IMR-90 (cell line): Measurements from ENCODE around the gene CAMTA1. TPM values are rescaled to one million over a fixed set of nuclear protein-coding genes. Genes with fewer than 3 reads are reported as not detected.

Experiments
- ATAC-seq: fragments of 200-7000 bp; cut with Tn5 transposase; 2 replicates; pipeline ENCODE4 v1.9.1; 2020; ENCODE audit warnings: low read depth, mild to moderate bottlenecking, moderate library complexity
- BruUV-seq: library from RNA; stranded (reverse); fragments of 400-500 nt; replicated peaks from 2 replicates; lab custom pipeline; 2021; lab: Mats Ljungman, UMichigan
- CTCF ChIA-PET: fragments of 300-600 bp; formaldehyde crosslinking; extraction: SDS; loops from one replicate; lab custom pipeline; 2021; ENCODE audit warnings: antibody characterized with exemption; lab: Yijun Ruan, JAX
- POLR2A ChIA-PET: fragments of 300-600 bp; sonication (Branson Sonifier 250); formaldehyde crosslinking; loops from one replicate; lab custom pipeline; 2022; ENCODE audit warnings: antibody characterized with exemption; ENCODE audit not compliant: unreplicated experiment; lab: Charles Lee
- DNase-seq: peaks from one replicate; pipeline ENCODE4 v3.0.0; 2013
- H2AFZ ChIP-seq: replicated peaks from 2 replicates; pipeline ENCODE3; 2013; ENCODE audit warnings: low read length, mild to moderate bottlenecking; ENCODE audit not compliant: poor library complexity
- H2AK5ac ChIP-seq: 2 replicates; pipeline ENCODE4 v1.6.1; 2013; ENCODE audit warnings: low read depth, low read length, inconsistent platforms
- H2AK9ac ChIP-seq: replicated peaks from 2 replicates; pipeline ENCODE3; 2013; ENCODE audit warnings: mild to moderate bottlenecking, low read depth, low read length, moderate library complexity; ENCODE audit not compliant: poor library complexity
- H2BK120ac ChIP-seq: 2 replicates; pipeline ENCODE4 v1.6.1; 2013; ENCODE audit warnings: low read depth, low read length, inconsistent platforms
- H2BK15ac ChIP-seq: 3 replicates; pipeline ENCODE4 v1.6.1; 2013; ENCODE audit warnings: low read depth, low read length, inconsistent platforms
- H2BK20ac ChIP-seq: 2 replicates; pipeline ENCODE4 v1.6.1; 2013; ENCODE audit warnings: low read depth, mild to moderate bottlenecking, inconsistent platforms, low read length, moderate library complexity
- H2BK5ac ChIP-seq: 2 replicates; pipeline ENCODE4 v1.6.1; 2013; ENCODE audit warnings: mild to moderate bottlenecking, low read depth, low read length, inconsistent platforms; ENCODE audit not compliant: poor library complexity, severe bottlenecking
- H3K14ac ChIP-seq: replicated peaks from 2 replicates; pipeline ENCODE4 v1.6.1; 2013; ENCODE audit warnings: low read depth, low read length, inconsistent platforms
- H3K18ac ChIP-seq: 2 replicates; pipeline ENCODE4 v1.6.1; 2013; ENCODE audit warnings: low read depth, low read length, control low read depth
- H3K23ac ChIP-seq: 2 replicates; pipeline ENCODE4 v1.6.1; 2013; ENCODE audit warnings: low read depth, low read length, inconsistent platforms
- H3K27ac ChIP-seq: 2 replicates; pipeline ENCODE4 v1.5.1; 2013; ENCODE audit warnings: mild to moderate bottlenecking, control low read depth, low read length; ENCODE audit not compliant: insufficient read depth
- H3K27me3 ChIP-seq: 2 replicates; pipeline ENCODE4 v1.6.1; 2013; ENCODE audit warnings: low read length; ENCODE audit not compliant: control insufficient read depth, insufficient read depth
- H3K36me3 ChIP-seq: 2 replicates; pipeline ENCODE4 v1.6.1; 2013; ENCODE audit warnings: low read length, mixed read lengths; ENCODE audit not compliant: control insufficient read depth, insufficient read depth
- H3K4ac ChIP-seq: 2 replicates; pipeline ENCODE4 v1.6.1; 2013; ENCODE audit warnings: low read depth, low read length, inconsistent platforms
- H3K4me1 ChIP-seq: 2 replicates; pipeline ENCODE4 v1.6.1; 2013; ENCODE audit warnings: low read length, mixed read lengths; ENCODE audit not compliant: control insufficient read depth, insufficient read depth
- H3K4me2 ChIP-seq: 2 replicates; pipeline ENCODE4 v1.6.1; 2013; ENCODE audit warnings: low read depth, mild to moderate bottlenecking, control low read depth, low read length, moderate library complexity
- H3K4me3 ChIP-seq: 2 replicates; pipeline ENCODE4 v1.5.1; 2013; ENCODE audit warnings: low read depth, mild to moderate bottlenecking, control low read depth, low read length, moderate library complexity; ENCODE audit not compliant: insufficient read depth
- H3K56ac ChIP-seq: 2 replicates; pipeline ENCODE4 v1.6.1; 2013; ENCODE audit warnings: low read length, inconsistent platforms; ENCODE audit not compliant: insufficient read depth; ENCODE audit errors: extremely low read depth
- H3K79me1 ChIP-seq, 2 experiments: 2 replicates each; pipeline ENCODE4 v1.6.1; 2013; ENCODE audit warnings: low read length in 2 of 2, inconsistent platforms in 1 of 2, low read depth in 1 of 2
- H3K9ac ChIP-seq: 2 replicates; pipeline ENCODE4 v1.6.1; 2013; ENCODE audit warnings: low read depth, low read length, control low read depth
- H3K9me1 ChIP-seq: 2 replicates; pipeline ENCODE4 v1.6.1; 2013; ENCODE audit warnings: low read length, inconsistent platforms; ENCODE audit not compliant: insufficient read depth
- H3K9me3 ChIP-seq: 2 replicates; pipeline ENCODE4 v1.6.1; 2013; ENCODE audit warnings: low read length; ENCODE audit not compliant: control insufficient read depth, insufficient read depth
- H4K20me1 ChIP-seq: 2 replicates; pipeline ENCODE4 v1.6.1; 2013; ENCODE audit warnings: low read length, inconsistent platforms; ENCODE audit not compliant: insufficient read depth
- H4K5ac ChIP-seq: 2 replicates; pipeline ENCODE4 v1.6.1; 2013; ENCODE audit warnings: mild to moderate bottlenecking, low read depth, low read length, control low read depth
- H4K8ac ChIP-seq, 2 experiments: 2 replicates each; pipeline ENCODE4 v1.6.1; 2013; ENCODE audit warnings: low read depth in 2 of 2, low read length in 2 of 2, control low read depth in 1 of 2, inconsistent platforms in 1 of 2
- H4K91ac ChIP-seq: 2 replicates; pipeline ENCODE4 v1.6.1; 2013; ENCODE audit warnings: low read depth, low read length, inconsistent platforms; ENCODE audit not compliant: insufficient read depth
- BHLHE40 ChIP-seq: fragments of 150-350 bp; IDR thresholded peaks from 2 replicates; pipeline ENCODE4 v1.6.1; 2016; ENCODE audit warnings: mild to moderate bottlenecking, low read depth, low read length
- CEBPB ChIP-seq: IDR thresholded peaks from 2 replicates; pipeline ENCODE4 v1.6.1; 2012; ENCODE audit warnings: low read depth, low read length, improper control_type of control experiment
- CHD1 ChIP-seq: IDR thresholded peaks from 2 replicates; pipeline ENCODE4 v1.6.1; 2012; ENCODE audit warnings: low read depth, low read length, improper control_type of control experiment
- FOS ChIP-seq: fragments of 150-350 bp; IDR thresholded peaks from 2 replicates; pipeline ENCODE4 v1.6.1; 2016; ENCODE audit warnings: low read depth, low read length
- MAFK ChIP-seq: IDR thresholded peaks from 2 replicates; pipeline ENCODE4 v1.6.1; 2012; ENCODE audit warnings: low read depth, low read length, improper control_type of control experiment
- MAZ ChIP-seq: IDR thresholded peaks from 2 replicates; pipeline ENCODE4 v1.6.1; 2012; ENCODE audit warnings: low read depth, mild to moderate bottlenecking, low read length, improper control_type of control experiment, moderate library complexity, borderline replicate concordance
- MXI1 ChIP-seq: IDR thresholded peaks from 2 replicates; pipeline ENCODE4 v1.6.1; 2012; ENCODE audit warnings: low read depth, mild to moderate bottlenecking, low read length, moderate library complexity, borderline replicate concordance
- NFE2L2 ChIP-seq: fragments of 150-350 bp; IDR thresholded peaks from 2 replicates; pipeline ENCODE4 v1.6.1; 2016; ENCODE audit warnings: low read depth, mild to moderate bottlenecking, low read length
- POLR2A ChIP-seq: IDR thresholded peaks from 2 replicates; pipeline ENCODE4 v1.6.1; 2012; ENCODE audit warnings: mild to moderate bottlenecking, low read depth, low read length
- RAD21 ChIP-seq: IDR thresholded peaks from 2 replicates; pipeline ENCODE4 v1.6.1; 2012; ENCODE audit warnings: low read length, improper control_type of control experiment
- RCOR1 ChIP-seq: IDR thresholded peaks from 2 replicates; pipeline ENCODE4 v1.6.1; 2012; ENCODE audit warnings: mild to moderate bottlenecking, low read length, improper control_type of control experiment; ENCODE audit not compliant: insufficient replicate concordance
- RFX5 ChIP-seq: IDR thresholded peaks from 2 replicates; pipeline ENCODE4 v1.8.0; 2012; ENCODE audit warnings: low read depth, mild to moderate bottlenecking, low read length, moderate library complexity
- SMC3 ChIP-seq: fragments of 150-350 bp; IDR thresholded peaks from 2 replicates; pipeline ENCODE4 v1.6.1; 2016; ENCODE audit warnings: low read depth, mild to moderate bottlenecking, antibody characterized with exemption, low read length, moderate library complexity
- WGBS, 2 experiments: methylation state at CpG; one replicate each; pipeline versions ENCODE4 v1.1.5 to v1.1.7; 2013; ENCODE audit warnings: missing lambda C conversion rate in 2 of 2; ENCODE audit not compliant: insufficient read length in 1 of 2; ENCODE audit errors: extremely low coverage in 2 of 2; 5-methylcytosine and 5-hydroxymethylcytosine counted together
- dilution Hi-C: fragments of 300-500 bp; cut with HindIII; formaldehyde crosslinking; loops from one replicate; pipeline ENCODE4 v1.14.3; 2018; ENCODE audit warnings: low sequenced_read_pairs; ENCODE audit not compliant: unreplicated experiment
- in situ Hi-C: fragments of 300-500 bp; cut with MboI; formaldehyde crosslinking; loops from 3 replicates; pipeline ENCODE4 v1.14.3; 2019; ENCODE audit warnings: low sequenced_read_pairs, inconsistent platforms, mixed read lengths
- intact Hi-C: fragments of 100-400 bp; cut with micrococcal nuclease; formaldehyde crosslinking; loops from 2 replicates; pipeline ENCODE4 v1.10.0; 2022
- polyA plus RNA-seq, 3 experiments: library from polyadenylated mRNA; depleted of rRNA; stranded (reverse); fragments of >200 nt; gene quantifications; 2 replicates each; pipeline ENCODE4 v1.2.3, GENCODE V29; 2012; ENCODE audit warnings: low replicate concordance in 1 of 3
- total RNA-seq: library from RNA; depleted of rRNA; stranded (reverse); fragments of >200 nt; gene quantifications from 2 replicates; pipeline ENCODE4 v1.2.3, GENCODE V29; 2012
- TF ChIP-seq, protein P1 (sequence below): fragments of 150-350 bp; IDR thresholded peaks from 2 replicates; pipeline ENCODE4 v1.6.1; 2017; ENCODE audit warnings: mild to moderate bottlenecking, antibody characterized with exemption, low read length, low read depth
- TF ChIP-seq, protein P2 (sequence below): fragments of 150-350 bp; IDR thresholded peaks from 2 replicates; pipeline ENCODE4 v1.6.1; 2016; ENCODE audit warnings: low read depth, mild to moderate bottlenecking, low read length, moderate library complexity, borderline replicate concordance
- TF ChIP-seq, protein P3 (sequence below): conservative IDR thresholded peaks from 2 replicates; pipeline ENCODE4 v1.5.1; 2012; ENCODE audit warnings: mild to moderate bottlenecking, low read depth, low read length, improper control_type of control experiment

The CAMTA1 gene
- total and polyA plus RNA-seq, 2 of the 4 experiments (the other 2 are of a cell fraction) = 35.5 to 74.3 TPM

DNA sequence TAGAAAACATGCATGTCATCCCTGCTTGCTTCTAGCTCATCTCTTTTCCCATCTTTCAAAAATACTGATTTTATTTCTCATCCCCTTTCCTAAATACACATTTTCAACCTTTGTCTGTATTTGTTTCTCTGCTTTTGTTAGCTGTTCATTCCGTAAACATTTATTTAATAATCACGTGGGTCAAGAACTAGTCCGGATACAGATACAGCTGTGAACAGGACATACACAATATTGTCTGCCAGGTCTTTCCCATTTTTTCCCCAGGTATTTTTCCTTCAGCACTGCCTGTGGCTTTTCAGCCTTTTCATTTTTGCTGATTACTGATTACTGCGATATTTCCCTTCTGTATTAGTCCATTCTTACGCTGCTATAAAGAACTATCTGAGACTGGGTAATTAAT lies 1004.6 kb downstream of the CAMTA1 start:
- Histone ChIP-seq H2BK15ac (no peak overlapping the region), H4K20me1 (no peaks in the 10 kb centered on the region), H3K27me3 (no peaks in the 10 kb centered on the region), H3K36me3 (peaks cover 27% of the 10 kb centered on the region), H2BK5ac (no peak overlapping the region), H3K56ac (no peak overlapping the region), H3K4me2 (no peak overlapping the region), H2AK9ac (no peak overlapping the region), H3K4me3 (no peak overlapping the region), H2AK5ac (no peak overlapping the region), H3K4me1 (no peaks in the 10 kb centered on the region), H4K5ac (no peak overlapping the region), H3K14ac (no peak overlapping the region), H3K23ac (no peak overlapping the region), H3K79me1 (peaks cover under 1 to 5% of the 10 kb centered on the region in 2 experiments; a peak in 3 of 4 replicates), H4K8ac (no peak overlapping the region), H2AFZ (no peak overlapping the region), H2BK120ac (no peak overlapping the region), H3K9ac (no peak overlapping the region), H3K4ac (no peak overlapping the region), H3K18ac (no peak overlapping the region), H3K9me3 (peaks cover 6% of the 10 kb centered on the region), H4K91ac (no peak overlapping the region), H3K27ac (no peak overlapping the region), H3K9me1 (no peaks in the 10 kb centered on the region), H2BK20ac (no peak overlapping the region)
- CTCF ChIA-PET = no interaction called here
- no TSS peak for BruUV-seq
- no peak for TF ChIP-seq MAZ
- no peak for TF ChIP-seq CHD1
- no peak for TF ChIP-seq RCOR1
- TF ChIP-seq BHLHE40 = no peak
- TF ChIP-seq, protein P1, sequence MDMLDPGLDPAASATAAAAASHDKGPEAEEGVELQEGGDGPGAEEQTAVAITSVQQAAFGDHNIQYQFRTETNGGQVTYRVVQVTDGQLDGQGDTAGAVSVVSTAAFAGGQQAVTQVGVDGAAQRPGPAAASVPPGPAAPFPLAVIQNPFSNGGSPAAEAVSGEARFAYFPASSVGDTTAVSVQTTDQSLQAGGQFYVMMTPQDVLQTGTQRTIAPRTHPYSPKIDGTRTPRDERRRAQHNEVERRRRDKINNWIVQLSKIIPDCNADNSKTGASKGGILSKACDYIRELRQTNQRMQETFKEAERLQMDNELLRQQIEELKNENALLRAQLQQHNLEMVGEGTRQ = no peak
- TF ChIP-seq, protein P2, sequence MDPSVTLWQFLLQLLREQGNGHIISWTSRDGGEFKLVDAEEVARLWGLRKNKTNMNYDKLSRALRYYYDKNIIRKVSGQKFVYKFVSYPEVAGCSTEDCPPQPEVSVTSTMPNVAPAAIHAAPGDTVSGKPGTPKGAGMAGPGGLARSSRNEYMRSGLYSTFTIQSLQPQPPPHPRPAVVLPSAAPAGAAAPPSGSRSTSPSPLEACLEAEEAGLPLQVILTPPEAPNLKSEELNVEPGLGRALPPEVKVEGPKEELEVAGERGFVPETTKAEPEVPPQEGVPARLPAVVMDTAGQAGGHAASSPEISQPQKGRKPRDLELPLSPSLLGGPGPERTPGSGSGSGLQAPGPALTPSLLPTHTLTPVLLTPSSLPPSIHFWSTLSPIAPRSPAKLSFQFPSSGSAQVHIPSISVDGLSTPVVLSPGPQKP = no peak
- no peak for TF ChIP-seq FOS
- TF ChIP-seq NFE2L2 = no peak
- TF ChIP-seq, protein P3, sequence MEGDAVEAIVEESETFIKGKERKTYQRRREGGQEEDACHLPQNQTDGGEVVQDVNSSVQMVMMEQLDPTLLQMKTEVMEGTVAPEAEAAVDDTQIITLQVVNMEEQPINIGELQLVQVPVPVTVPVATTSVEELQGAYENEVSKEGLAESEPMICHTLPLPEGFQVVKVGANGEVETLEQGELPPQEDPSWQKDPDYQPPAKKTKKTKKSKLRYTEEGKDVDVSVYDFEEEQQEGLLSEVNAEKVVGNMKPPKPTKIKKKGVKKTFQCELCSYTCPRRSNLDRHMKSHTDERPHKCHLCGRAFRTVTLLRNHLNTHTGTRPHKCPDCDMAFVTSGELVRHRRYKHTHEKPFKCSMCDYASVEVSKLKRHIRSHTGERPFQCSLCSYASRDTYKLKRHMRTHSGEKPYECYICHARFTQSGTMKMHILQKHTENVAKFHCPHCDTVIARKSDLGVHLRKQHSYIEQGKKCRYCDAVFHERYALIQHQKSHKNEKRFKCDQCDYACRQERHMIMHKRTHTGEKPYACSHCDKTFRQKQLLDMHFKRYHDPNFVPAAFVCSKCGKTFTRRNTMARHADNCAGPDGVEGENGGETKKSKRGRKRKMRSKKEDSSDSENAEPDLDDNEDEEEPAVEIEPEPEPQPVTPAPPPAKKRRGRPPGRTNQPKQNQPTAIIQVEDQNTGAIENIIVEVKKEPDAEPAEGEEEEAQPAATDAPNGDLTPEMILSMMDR = no peak
- TF ChIP-seq RFX5 = no peak
- TF ChIP-seq CEBPB = no peak
- no peak for TF ChIP-seq RAD21
- no peak for TF ChIP-seq SMC3
- no peak for TF ChIP-seq MXI1
- TF ChIP-seq MAFK = no peak
- no peak for TF ChIP-seq POLR2A
- ATAC-seq (no peak), DNase-seq (no peak)
- dilution Hi-C loops (no loop called here), intact Hi-C loops (no loop called here), in situ Hi-C loops (no loop called here)
- no CpG with 5 or more reads among the region's 5 CpGs for WGBS, 2 experiments
- POLR2A ChIA-PET = no interaction called here
